GM12873 (cell line): ENCODE results near the gene BGN.

Source experiments
- CTCF ChIP-seq: IDR thresholded peaks from 2 replicates; pipeline ENCODE4 v1.5.1; 2012; ENCODE audit warnings: low read depth, mild to moderate bottlenecking, moderate library complexity, low read length, control low read depth; ENCODE audit not compliant: insufficient read depth; ENCODE audit errors: missing control alignments

The BGN gene

GRCh38 chrX:153515435-153515834, 20.7 kb downstream of the BGN start:
- TF ChIP-seq CTCF, result no peak

- no peak for TF ChIP-seq CTCF
These were observed 21.3 kb downstream of the BGN start for GRCh38 chrX:153516073-153516472.

GRCh38 chrX:153517423-153517822, 22.6 kb downstream of the BGN start, which contains the start of gene ATP2B3:
ATP2B3 (plus strand) TSS chrX:153517642; CDS start chrX:153536248, 18,606 bp downstream.
- TF ChIP-seq CTCF, result no peak

- no peak for TF ChIP-seq CTCF
These were observed 23.4 kb downstream of the BGN start for GRCh38 chrX:153517946-153518834.

- TF ChIP-seq CTCF, result no peak
These were observed 24.9 kb downstream of the BGN start for GRCh38 chrX:153519569-153520286.

- no peak for TF ChIP-seq CTCF
These were observed 25.6 kb downstream of the BGN start for GRCh38 chrX:153520287-153520917.

- no peak for TF ChIP-seq CTCF
These were observed 26.3 kb downstream of the BGN start for GRCh38 chrX:153521034-153521433.
